H9 (cell line): ENCODE results near the gene ISL1. TPM values are rescaled to one million over a fixed set of nuclear protein-coding genes. Genes with fewer than 3 reads are reported as not detected.

ENCODE experiments used
- DNase-seq: peaks from one replicate; pipeline ENCODE4 v3.0.0-alpha.2; 2017
- H2AFZ ChIP-seq: one replicate; pipeline ENCODE4 v1.6.1; 2013; ENCODE audit warnings: mild to moderate bottlenecking, low read length, control low read depth, moderate library complexity
- H2AK5ac ChIP-seq: 2 replicates; pipeline ENCODE4 v1.6.1; 2013; ENCODE audit warnings: low read length, control low read depth, mixed read lengths; ENCODE audit not compliant: insufficient read length
- H2BK120ac ChIP-seq: one replicate; pipeline ENCODE4 v1.6.1; 2013; ENCODE audit warnings: low read depth, mild to moderate bottlenecking, low read length, control low read depth, inconsistent platforms; ENCODE audit not compliant: poor library complexity, severe bottlenecking
- H2BK12ac ChIP-seq: 2 replicates; pipeline ENCODE4 v1.6.1; 2013; ENCODE audit warnings: low read length, control low read depth, mixed read lengths, low read depth; ENCODE audit not compliant: insufficient read length
- H2BK15ac ChIP-seq: 2 replicates; pipeline ENCODE4 v1.6.1; 2013; ENCODE audit warnings: low read depth, low read length, control low read depth
- H2BK20ac ChIP-seq: one replicate; pipeline ENCODE4 v1.6.1; 2013; ENCODE audit warnings: low read depth, mild to moderate bottlenecking, low read length, control low read depth, inconsistent platforms; ENCODE audit not compliant: poor library complexity, severe bottlenecking
- H2BK5ac ChIP-seq: 2 replicates; pipeline ENCODE4 v1.6.1; 2013; ENCODE audit warnings: low read length, control low read depth, mixed read lengths; ENCODE audit not compliant: insufficient read length
- H3K14ac ChIP-seq: 2 replicates; pipeline ENCODE4 v1.6.1; 2013; ENCODE audit warnings: low read length, control low read depth; ENCODE audit not compliant: insufficient read depth
- H3K18ac ChIP-seq: 2 replicates; pipeline ENCODE4 v1.6.1; 2013; ENCODE audit warnings: low read depth, mild to moderate bottlenecking, mixed read lengths, low read length, control low read depth; ENCODE audit not compliant: insufficient read length
- H3K23ac ChIP-seq: 2 replicates; pipeline ENCODE4 v1.6.1; 2013; ENCODE audit warnings: low read length, control low read depth, mixed read lengths, low read depth; ENCODE audit not compliant: insufficient read length
- H3K23me2 ChIP-seq: 2 replicates; pipeline ENCODE4 v1.6.1; 2013; ENCODE audit warnings: low read depth, mild to moderate bottlenecking, mixed read lengths, low read length, control low read depth; ENCODE audit not compliant: insufficient read length, poor library complexity, severe bottlenecking
- H3K27ac ChIP-seq: 2 replicates; pipeline ENCODE4 v1.5.1; 2013; ENCODE audit warnings: low read length, control low read depth, mixed read lengths, low read depth; ENCODE audit not compliant: insufficient read length
- H3K27me3 ChIP-seq: 2 replicates; pipeline ENCODE4 v1.6.1; 2013; ENCODE audit warnings: low read length, control low read depth, inconsistent platforms; ENCODE audit not compliant: insufficient read depth
- H3K4ac ChIP-seq: 2 replicates; pipeline ENCODE4 v1.6.1; 2013; ENCODE audit warnings: low read depth, mild to moderate bottlenecking, control low read depth, inconsistent platforms, low read length, moderate library complexity
- H3K4me1 ChIP-seq: 2 replicates; pipeline ENCODE4 v1.6.1; 2013; ENCODE audit warnings: low read length, control low read depth, inconsistent platforms; ENCODE audit not compliant: insufficient read depth
- H3K4me2 ChIP-seq: 2 replicates; pipeline ENCODE4 v1.6.1; 2013; ENCODE audit warnings: low read length, control low read depth, mixed read lengths; ENCODE audit not compliant: insufficient read length, insufficient read depth
- H3K56ac ChIP-seq: 2 replicates; pipeline ENCODE4 v1.6.1; 2013; ENCODE audit warnings: low read depth, mild to moderate bottlenecking, mixed read lengths, low read length, control low read depth; ENCODE audit not compliant: insufficient read length
- H3K79me1 ChIP-seq: 2 replicates; pipeline ENCODE4 v1.6.1; 2013; ENCODE audit warnings: low read depth, mild to moderate bottlenecking, moderate library complexity, low read length, control low read depth, inconsistent platforms; ENCODE audit not compliant: insufficient read depth, poor library complexity, severe bottlenecking
- H3K79me2 ChIP-seq: 2 replicates; pipeline ENCODE4 v1.6.1; 2013; ENCODE audit warnings: low read length, control low read depth, inconsistent platforms; ENCODE audit not compliant: insufficient read depth
- H3K9ac ChIP-seq: 2 replicates; pipeline ENCODE4 v1.6.1; 2013; ENCODE audit warnings: low read length, control low read depth, mixed read lengths; ENCODE audit not compliant: insufficient read length; ENCODE audit errors: extremely low read depth
- H3K9me3 ChIP-seq: one replicate; pipeline ENCODE4 v1.6.1; 2013; ENCODE audit warnings: low read depth, low read length, inconsistent platforms; ENCODE audit not compliant: control insufficient read depth
- H3T11ph ChIP-seq: one replicate; pipeline ENCODE4 v1.6.1; 2013; ENCODE audit warnings: mild to moderate bottlenecking, low read length, control low read depth, inconsistent platforms
- H4K20me1 ChIP-seq: one replicate; pipeline ENCODE4 v1.6.1; 2013; ENCODE audit not compliant: control insufficient read depth, insufficient read length, insufficient read depth
- H4K5ac ChIP-seq: 2 replicates; pipeline ENCODE4 v1.6.1; 2013; ENCODE audit warnings: low read depth, mild to moderate bottlenecking, mixed read lengths, low read length, control low read depth; ENCODE audit not compliant: insufficient read length
- H4K8ac ChIP-seq: replicated peaks from 2 replicates; pipeline ENCODE4 v1.6.1; 2013; ENCODE audit warnings: low read length, control low read depth, mixed read lengths, low read depth; ENCODE audit not compliant: insufficient read length
- H4K91ac ChIP-seq: 2 replicates; pipeline ENCODE4 v1.6.1; 2013; ENCODE audit warnings: low read depth, mild to moderate bottlenecking, moderate library complexity, mixed read lengths, low read length, control low read depth; ENCODE audit not compliant: insufficient read length
- H3K27ac Mint-ChIP-seq, 3 experiments: 2 replicates in 2 of 3; 3 replicates in 1 of 3; pipeline ENCODE4 v1.8.0; 2020 to 2021; ENCODE audit warnings: mixed read lengths in 3 of 3, mild to moderate bottlenecking in 1 of 3, moderate library complexity in 1 of 3
- H3K27me3 Mint-ChIP-seq: 2 replicates; pipeline ENCODE4 v1.8.0; 2021; ENCODE audit warnings: low read depth, mild to moderate bottlenecking, moderate library complexity, mixed read lengths
- H3K36me3 Mint-ChIP-seq, 3 experiments: 2 replicates in 2 of 3; 3 replicates in 1 of 3; pipeline ENCODE4 v1.8.0; 2020 to 2021; ENCODE audit warnings: low read depth in 3 of 3, mixed read lengths in 3 of 3; ENCODE audit not compliant: insufficient read depth in 1 of 3
- H3K4me1 Mint-ChIP-seq, 2 experiments: 2 replicates each; pipeline ENCODE4 v1.8.0; 2020; ENCODE audit warnings: mixed read lengths in 2 of 2
- H3K4me3 Mint-ChIP-seq, 2 experiments: 2 replicates in 1 of 2; 3 replicates in 1 of 2; pipeline ENCODE4 v1.8.0; 2020 to 2021; ENCODE audit warnings: mild to moderate bottlenecking in 2 of 2, mixed read lengths in 2 of 2, moderate library complexity in 1 of 2
- H3K9me3 Mint-ChIP-seq, 2 experiments: 2 replicates in 1 of 2; 3 replicates in 1 of 2; pipeline ENCODE4 v1.8.0; 2020; ENCODE audit warnings: mild to moderate bottlenecking in 2 of 2, mixed read lengths in 2 of 2, moderate library complexity in 1 of 2
- WGBS: extraction: QIAGEN DNeasy Blood & Tissue Kit; methylation state at CpG from one replicate; pipeline ENCODE4 v1.1.7; 2013; ENCODE audit warnings: missing lambda C conversion rate, low lambda C conversion rate, mixed read lengths; ENCODE audit not compliant: insufficient read length; ENCODE audit errors: extremely low coverage; 5-methylcytosine and 5-hydroxymethylcytosine counted together
- total RNA-seq: library from RNA; stranded (reverse); gene quantifications from 2 replicates; pipeline ENCODE4 v1.2.1, GENCODE V29; 2021
- TF ChIP-seq, protein P1 (sequence below): fragments of 200-600 bp; sonication (generic); conservative IDR thresholded peaks from 3 replicates; pipeline ENCODE4 v1.8.0; 2021; ENCODE audit warnings: antibody characterized with exemption, mild to moderate bottlenecking

The ISL1 gene
- total RNA-seq, 1 experiment from 2014 or later = not detected

DNA sequence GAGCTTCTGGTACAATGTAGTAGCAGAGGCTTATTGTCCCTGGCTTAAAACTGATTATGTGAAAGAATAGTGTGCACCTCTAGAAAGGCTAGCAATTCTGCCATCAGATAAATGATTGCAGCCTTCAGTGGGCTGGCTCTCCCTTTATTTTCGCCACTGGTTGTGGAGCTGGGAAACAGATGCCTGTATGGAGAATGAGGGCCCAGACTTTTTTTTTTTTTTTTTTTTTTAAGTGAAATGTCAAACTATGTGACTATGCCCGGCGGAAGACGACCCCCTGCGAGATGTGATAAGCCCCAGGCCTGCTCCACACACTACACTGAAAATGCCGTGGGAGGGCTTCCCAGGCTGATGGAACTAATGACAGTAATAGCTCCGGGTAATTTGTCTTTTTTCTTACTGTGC, 28.7 kb downstream of the ISL1 start:
- Histone ChIP-seq H3K14ac (no peak overlapping the region), H2BK5ac (no peak overlapping the region), H2AK5ac (no peak overlapping the region), H3K4me1 (no peaks in the 10 kb centered on the region), H3K27me3 (no peaks in the 10 kb centered on the region), H3K4ac (no peak overlapping the region), H3K4me2 (no peak overlapping the region), H2AFZ (no peak overlapping the region), H3K9me3 (no peaks in the 10 kb centered on the region), H3K9ac (no peak overlapping the region), H2BK15ac (no peak overlapping the region), H2BK20ac (no peak overlapping the region), H3K79me2 (no peaks in the 10 kb centered on the region), H2BK12ac (no peak overlapping the region), H3K18ac (no peak overlapping the region), H3K23ac (no peak overlapping the region), H3K79me1 (no peaks in the 10 kb centered on the region), H2BK120ac (no peak overlapping the region), H4K20me1 (no peaks in the 10 kb centered on the region), H3K27ac (no peak overlapping the region), H3T11ph (no peak overlapping the region), H4K8ac (no peak overlapping the region), H3K56ac (no peak overlapping the region), H4K5ac (no peak overlapping the region), H4K91ac (no peak overlapping the region), H3K23me2 (no peaks in the 10 kb centered on the region)
- Mint-ChIP-seq H3K27me3 (peaks cover 5% of the 10 kb centered on the region), H3K4me1 (peaks cover 0 to 2% of the 10 kb centered on the region in 2 experiments; a peak in 2 of 4 replicates), H3K4me3 (no peak overlapping the region), H3K36me3 (no peaks in the 10 kb centered on the region), H3K9me3 (no peaks in the 10 kb centered on the region), H3K27ac (no peak overlapping the region)
- no peak for DNase-seq
- no CpG with 5 or more reads among the region's 7 CpGs for WGBS
- TF ChIP-seq, protein P1, sequence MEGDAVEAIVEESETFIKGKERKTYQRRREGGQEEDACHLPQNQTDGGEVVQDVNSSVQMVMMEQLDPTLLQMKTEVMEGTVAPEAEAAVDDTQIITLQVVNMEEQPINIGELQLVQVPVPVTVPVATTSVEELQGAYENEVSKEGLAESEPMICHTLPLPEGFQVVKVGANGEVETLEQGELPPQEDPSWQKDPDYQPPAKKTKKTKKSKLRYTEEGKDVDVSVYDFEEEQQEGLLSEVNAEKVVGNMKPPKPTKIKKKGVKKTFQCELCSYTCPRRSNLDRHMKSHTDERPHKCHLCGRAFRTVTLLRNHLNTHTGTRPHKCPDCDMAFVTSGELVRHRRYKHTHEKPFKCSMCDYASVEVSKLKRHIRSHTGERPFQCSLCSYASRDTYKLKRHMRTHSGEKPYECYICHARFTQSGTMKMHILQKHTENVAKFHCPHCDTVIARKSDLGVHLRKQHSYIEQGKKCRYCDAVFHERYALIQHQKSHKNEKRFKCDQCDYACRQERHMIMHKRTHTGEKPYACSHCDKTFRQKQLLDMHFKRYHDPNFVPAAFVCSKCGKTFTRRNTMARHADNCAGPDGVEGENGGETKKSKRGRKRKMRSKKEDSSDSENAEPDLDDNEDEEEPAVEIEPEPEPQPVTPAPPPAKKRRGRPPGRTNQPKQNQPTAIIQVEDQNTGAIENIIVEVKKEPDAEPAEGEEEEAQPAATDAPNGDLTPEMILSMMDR = no peak
